Body of pancreas (tissue), 4 donors: ENCODE data around the gene KRTAP11-1.

ENCODE experiments used
- POLR2A ChIP-seq, 3 donors: fragments of 450-650 bp; IDR thresholded peaks; one replicate each; pipeline ENCODE4 v1.6.1; 2016; ENCODE audit warnings: antibody characterized with exemption in 3 of 3, mild to moderate bottlenecking in 2 of 3
- TF ChIP-seq, protein P1 (sequence below), 7 experiments: fragments of 450-650 bp in 4 of 7; fragments of 200-600 bp in 3 of 7; sonication (generic) in 3 of 7; IDR thresholded peaks; one replicate each; pipeline ENCODE4 v1.5.1; 2016 to 2019; ENCODE audit warnings: antibody characterized with exemption in 7 of 7

DNA sequence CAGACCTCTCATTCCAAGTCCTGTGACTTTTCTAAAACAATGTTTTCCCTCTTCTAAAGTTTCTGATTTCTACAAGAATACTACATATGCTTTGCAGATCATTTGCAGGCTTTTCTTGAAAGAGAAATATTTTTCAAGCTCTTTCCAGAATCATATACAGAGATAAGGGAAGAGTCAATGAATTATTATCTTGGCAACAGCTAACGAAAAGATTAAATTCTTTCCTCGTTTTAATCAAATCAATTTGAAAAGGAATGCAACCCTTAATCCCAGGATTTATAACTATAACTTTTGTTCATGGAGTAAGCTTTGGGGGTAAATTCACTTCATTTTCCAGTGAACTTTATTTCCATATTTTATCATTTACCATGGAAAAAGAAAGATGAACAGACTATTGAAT is 6.9 kb downstream of the KRTAP11-1 start:
- no peak for TF ChIP-seq POLR2A (IDR thresholded peaks at IDR 0.05)
- TF ChIP-seq, protein P1, sequence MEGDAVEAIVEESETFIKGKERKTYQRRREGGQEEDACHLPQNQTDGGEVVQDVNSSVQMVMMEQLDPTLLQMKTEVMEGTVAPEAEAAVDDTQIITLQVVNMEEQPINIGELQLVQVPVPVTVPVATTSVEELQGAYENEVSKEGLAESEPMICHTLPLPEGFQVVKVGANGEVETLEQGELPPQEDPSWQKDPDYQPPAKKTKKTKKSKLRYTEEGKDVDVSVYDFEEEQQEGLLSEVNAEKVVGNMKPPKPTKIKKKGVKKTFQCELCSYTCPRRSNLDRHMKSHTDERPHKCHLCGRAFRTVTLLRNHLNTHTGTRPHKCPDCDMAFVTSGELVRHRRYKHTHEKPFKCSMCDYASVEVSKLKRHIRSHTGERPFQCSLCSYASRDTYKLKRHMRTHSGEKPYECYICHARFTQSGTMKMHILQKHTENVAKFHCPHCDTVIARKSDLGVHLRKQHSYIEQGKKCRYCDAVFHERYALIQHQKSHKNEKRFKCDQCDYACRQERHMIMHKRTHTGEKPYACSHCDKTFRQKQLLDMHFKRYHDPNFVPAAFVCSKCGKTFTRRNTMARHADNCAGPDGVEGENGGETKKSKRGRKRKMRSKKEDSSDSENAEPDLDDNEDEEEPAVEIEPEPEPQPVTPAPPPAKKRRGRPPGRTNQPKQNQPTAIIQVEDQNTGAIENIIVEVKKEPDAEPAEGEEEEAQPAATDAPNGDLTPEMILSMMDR (IDR thresholded peaks at IDR 0.05): no peak
